Measurements from ENCODE around the gene MARCHF3. TPM values are rescaled to one million over a fixed set of nuclear protein-coding genes. Genes with fewer than 3 reads are reported as not detected.

MARCHF3 gene
- total RNA-seq, 4 donors from 2014 or later: 10.7 to 22.9 (median 20.1) TPM

DNA sequence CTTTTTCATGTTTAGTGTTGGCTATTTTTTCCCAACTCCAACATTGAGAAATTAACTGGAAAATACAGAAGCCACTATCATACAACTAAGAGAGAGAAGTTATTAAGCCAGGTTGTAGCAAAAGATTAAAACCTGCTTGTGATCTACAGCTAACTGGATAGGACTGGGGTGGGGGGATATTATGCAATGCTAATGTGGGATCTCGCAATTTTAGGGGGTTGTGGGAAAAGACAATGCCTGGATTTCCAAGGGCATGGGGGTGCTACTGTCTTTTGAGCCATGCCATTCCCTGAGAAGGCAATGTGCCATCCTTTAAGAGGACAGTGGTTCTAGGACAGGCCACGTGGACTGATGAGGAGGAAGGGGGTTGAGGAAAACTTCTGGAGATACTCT, 46.5 kb downstream of the MARCHF3 start:
- no peak for TF ChIP-seq POLR2A (IDR thresholded peaks at IDR 0.05)
- TF ChIP-seq, protein P1, sequence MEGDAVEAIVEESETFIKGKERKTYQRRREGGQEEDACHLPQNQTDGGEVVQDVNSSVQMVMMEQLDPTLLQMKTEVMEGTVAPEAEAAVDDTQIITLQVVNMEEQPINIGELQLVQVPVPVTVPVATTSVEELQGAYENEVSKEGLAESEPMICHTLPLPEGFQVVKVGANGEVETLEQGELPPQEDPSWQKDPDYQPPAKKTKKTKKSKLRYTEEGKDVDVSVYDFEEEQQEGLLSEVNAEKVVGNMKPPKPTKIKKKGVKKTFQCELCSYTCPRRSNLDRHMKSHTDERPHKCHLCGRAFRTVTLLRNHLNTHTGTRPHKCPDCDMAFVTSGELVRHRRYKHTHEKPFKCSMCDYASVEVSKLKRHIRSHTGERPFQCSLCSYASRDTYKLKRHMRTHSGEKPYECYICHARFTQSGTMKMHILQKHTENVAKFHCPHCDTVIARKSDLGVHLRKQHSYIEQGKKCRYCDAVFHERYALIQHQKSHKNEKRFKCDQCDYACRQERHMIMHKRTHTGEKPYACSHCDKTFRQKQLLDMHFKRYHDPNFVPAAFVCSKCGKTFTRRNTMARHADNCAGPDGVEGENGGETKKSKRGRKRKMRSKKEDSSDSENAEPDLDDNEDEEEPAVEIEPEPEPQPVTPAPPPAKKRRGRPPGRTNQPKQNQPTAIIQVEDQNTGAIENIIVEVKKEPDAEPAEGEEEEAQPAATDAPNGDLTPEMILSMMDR (IDR thresholded peaks at IDR 0.05): no peak
- no peaks in the 10 kb centered on the region for H3K36me3 ChIP-seq
- no peaks in the 10 kb centered on the region for H3K9me3 ChIP-seq
- no peaks in the 10 kb centered on the region for H3K27me3 ChIP-seq
- DNase-seq: no peak
- no peak overlapping the region for H3K4me3 ChIP-seq
- H3K4me1 ChIP-seq: no peaks in the 10 kb centered on the region
- no peak overlapping the region for H3K27ac ChIP-seq

DNA sequence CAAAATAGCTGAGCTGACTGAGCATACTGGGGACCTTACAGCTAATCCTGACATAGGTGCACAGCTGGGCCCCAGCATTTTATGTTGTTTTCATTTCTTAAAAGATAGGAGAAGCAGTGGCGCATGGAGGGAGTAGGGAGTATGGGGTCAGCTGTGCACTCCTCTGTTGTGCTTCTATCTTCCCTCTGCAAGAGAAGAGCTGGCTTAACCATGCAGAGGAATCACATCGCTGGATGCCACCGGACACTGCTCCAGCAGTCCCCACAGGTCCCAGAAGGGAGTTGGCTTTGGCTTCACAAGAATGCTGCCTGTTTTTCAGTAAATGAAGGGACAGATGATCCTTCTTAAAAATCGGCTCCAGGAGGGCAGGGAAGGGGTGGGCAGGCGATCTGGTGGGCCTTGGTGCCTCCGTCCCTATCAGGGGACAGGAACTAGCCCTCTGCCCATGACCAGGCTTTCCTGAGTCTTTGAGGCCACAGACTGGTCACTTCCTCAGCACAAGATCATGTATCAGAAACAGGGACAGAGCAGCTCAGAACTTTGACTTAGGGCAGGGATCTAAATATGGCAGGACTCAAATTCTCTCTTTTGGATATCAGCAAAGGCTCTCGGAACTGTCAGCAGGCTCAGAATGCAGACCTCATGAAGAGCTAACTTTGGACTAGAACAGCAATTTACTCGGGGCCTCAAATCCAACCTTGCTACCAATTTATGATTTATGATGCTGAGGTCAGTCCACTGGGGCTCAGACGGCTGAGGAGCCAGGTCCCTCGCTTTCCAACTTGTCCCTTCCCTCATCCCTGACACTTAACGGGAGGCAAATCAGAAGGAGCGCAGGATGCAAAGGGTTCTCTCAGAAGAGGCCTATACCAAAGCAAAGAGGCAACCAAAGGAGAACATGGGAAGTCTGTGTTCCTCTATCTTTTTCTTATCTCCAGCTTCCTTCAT, 47.2 kb downstream of the MARCHF3 start:
- DNase-seq: no peak
- TF ChIP-seq, protein P1 (IDR thresholded peaks at IDR 0.05): no peak
- no peak for TF ChIP-seq POLR2A (IDR thresholded peaks at IDR 0.05)
- H3K36me3 ChIP-seq: no peaks in the 10 kb centered on the region
- no peaks in the 10 kb centered on the region for H3K27me3 ChIP-seq
- no peak overlapping the region for H3K4me3 ChIP-seq
- H3K4me1 ChIP-seq: no peaks in the 10 kb centered on the region
- no peaks in the 10 kb centered on the region for H3K9me3 ChIP-seq
- no peak overlapping the region for H3K27ac ChIP-seq

DNA sequence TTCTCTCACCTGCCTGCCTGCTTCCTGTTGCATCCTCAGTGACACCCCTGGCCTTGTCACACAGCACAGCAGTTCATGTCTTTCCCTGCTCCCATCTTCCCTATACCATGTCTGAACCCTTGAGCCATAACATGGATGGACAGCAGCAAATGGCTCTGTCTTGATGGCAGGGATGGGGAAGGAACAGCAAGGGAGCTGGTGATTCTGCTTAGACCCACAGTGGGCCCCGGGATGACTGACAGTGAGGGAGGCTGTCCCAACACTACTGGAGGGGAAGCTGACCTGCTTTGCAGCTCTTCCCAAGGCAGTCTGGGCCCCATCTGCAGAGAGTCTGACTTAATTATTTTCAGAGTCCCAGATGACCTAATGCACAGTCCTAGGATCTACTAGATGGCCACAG, 48.2 kb downstream of the MARCHF3 start:
- Histone ChIP-seq H3K36me3 (no peaks in the 10 kb centered on the region), H3K4me3 (no peak overlapping the region), H3K4me1 (no peaks in the 10 kb centered on the region), H3K27ac (no peak overlapping the region), H3K9me3 (no peaks in the 10 kb centered on the region), H3K27me3 (no peaks in the 10 kb centered on the region)
- TF ChIP-seq POLR2A (IDR thresholded peaks at IDR 0.05): no peak
- TF ChIP-seq, protein P1 (IDR thresholded peaks at IDR 0.05): no peak
- DNase-seq: no peak

DNA sequence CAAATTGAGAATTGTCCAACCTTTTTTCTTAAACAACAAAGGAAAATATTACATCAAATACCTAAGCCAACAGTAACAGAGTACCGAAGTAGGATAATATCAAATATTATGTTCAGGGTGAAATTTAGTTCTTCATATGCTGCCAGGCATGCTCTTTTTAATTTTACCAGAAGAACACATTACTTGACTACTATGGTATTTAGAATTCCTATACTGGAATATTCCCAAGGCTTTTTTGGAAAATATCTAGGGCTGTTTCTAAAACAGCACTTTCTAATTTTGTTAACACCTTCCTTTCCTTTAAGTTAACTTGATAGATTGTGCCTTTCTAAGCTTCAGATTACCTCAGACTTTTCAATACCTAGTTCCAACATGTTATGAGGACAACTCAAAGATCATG, 48.7 kb downstream of the MARCHF3 start:
- no peaks in the 10 kb centered on the region for H3K9me3 ChIP-seq
- no peak for TF ChIP-seq POLR2A (IDR thresholded peaks at IDR 0.05)
- TF ChIP-seq, protein P1 (IDR thresholded peaks at IDR 0.05): no peak
- no peak overlapping the region for H3K4me3 ChIP-seq

DNA sequence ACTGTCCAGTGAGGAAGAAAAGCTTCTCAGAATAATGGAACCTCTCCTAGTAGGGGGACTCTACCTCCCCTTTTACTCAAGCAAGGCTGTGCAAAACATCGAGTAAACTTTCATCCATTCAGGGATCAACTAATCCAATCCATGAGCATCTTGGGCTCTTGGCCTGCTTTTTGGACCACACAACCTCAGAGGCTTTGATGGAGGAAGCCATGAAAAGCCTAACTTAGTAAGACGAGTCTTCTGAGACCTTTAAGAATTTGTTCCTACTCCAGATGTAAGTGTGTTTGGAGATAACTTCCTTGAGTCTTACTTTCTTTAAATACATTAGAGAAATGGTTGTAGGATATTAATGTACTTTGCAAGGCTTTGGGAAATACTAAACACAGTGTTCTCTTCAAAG, 49.1 kb downstream of the MARCHF3 start:
- Histone ChIP-seq H3K36me3 (no peaks in the 10 kb centered on the region), H3K27ac (no peak overlapping the region), H3K27me3 (no peaks in the 10 kb centered on the region), H3K9me3 (no peaks in the 10 kb centered on the region), H3K4me3 (no peak overlapping the region), H3K4me1 (no peaks in the 10 kb centered on the region)
- TF ChIP-seq, protein P1 (IDR thresholded peaks at IDR 0.05): no peak
- TF ChIP-seq POLR2A (IDR thresholded peaks at IDR 0.05): no peak
- no peak for DNase-seq

More for the DNA sequence above, 48.7 kb downstream of the MARCHF3 start:
- H3K4me1 ChIP-seq: no peaks in the 10 kb centered on the region
- no peaks in the 10 kb centered on the region for H3K27me3 ChIP-seq
- no peak overlapping the region for H3K27ac ChIP-seq
- no peaks in the 10 kb centered on the region for H3K36me3 ChIP-seq
- no peak for DNase-seq
